OCI-LY7 (cell line): ENCODE measurements around the gene PRDM12. TPM values are rescaled to one million over a fixed set of nuclear protein-coding genes. Genes with fewer than 3 reads are reported as not detected.

ENCODE experiments used
- BruUV-seq: library from RNA; stranded (reverse); fragments of 400-500 nt; replicated peaks from 2 replicates; lab custom pipeline; 2021; lab: Mats Ljungman, UMichigan
- CTCF ChIA-PET: fragments of 300-600 bp; sonication (Branson Sonifier 250); formaldehyde crosslinking; loops from one replicate; lab custom pipeline; 2022; ENCODE audit warnings: antibody characterized with exemption; ENCODE audit not compliant: unreplicated experiment; lab: Charles Lee
- POLR2A ChIA-PET: fragments of 300-600 bp; sonication (Branson Sonifier 250); formaldehyde crosslinking; loops from one replicate; lab custom pipeline; 2022; ENCODE audit warnings: antibody characterized with exemption; lab: Charles Lee
- DNase-seq: peaks from one replicate; pipeline ENCODE4 v3.0.0-alpha.2; 2015; ENCODE audit warnings: low spot score
- H2AFZ ChIP-seq: fragments of 200-600 bp; sonication (generic), shearing (Covaris generic); 2 replicates; pipeline ENCODE4 v1.6.1; 2014; ENCODE audit warnings: mild to moderate bottlenecking, antibody characterized with exemption, low read length, moderate library complexity
- H3K27ac ChIP-seq: fragments of 200-600 bp; sonication (generic); 2 replicates; pipeline ENCODE4 v1.5.1; 2014; ENCODE audit warnings: mixed run types, low read depth, mild to moderate bottlenecking, moderate library complexity, low read length, inconsistent platforms; ENCODE audit not compliant: poor library complexity, severe bottlenecking
- H3K36me3 ChIP-seq: fragments of 200-600 bp; sonication (generic); 2 replicates; pipeline ENCODE4 v1.6.1; 2014; ENCODE audit warnings: mild to moderate bottlenecking, antibody characterized with exemption, low read length, moderate library complexity, mixed read lengths; ENCODE audit not compliant: insufficient read depth
- H3K4me1 ChIP-seq: fragments of 200-600 bp; sonication (generic); 2 replicates; pipeline ENCODE4 v1.5.1; 2014; ENCODE audit warnings: mild to moderate bottlenecking, low read length; ENCODE audit not compliant: insufficient read depth, poor library complexity, severe bottlenecking
- H3K4me2 ChIP-seq: fragments of 200-600 bp; sonication (generic); 2 replicates; pipeline ENCODE4 v1.6.1; 2014; ENCODE audit warnings: mild to moderate bottlenecking, low read length
- H3K4me3 ChIP-seq: fragments of 200-600 bp; sonication (generic); 2 replicates; pipeline ENCODE4 v1.5.1; 2014; ENCODE audit warnings: mild to moderate bottlenecking, low read depth, low read length; ENCODE audit not compliant: poor library complexity, severe bottlenecking
- H3K79me2 ChIP-seq: fragments of 200-600 bp; sonication (generic); 2 replicates; pipeline ENCODE4 v1.6.1; 2016; ENCODE audit warnings: low read depth, mild to moderate bottlenecking, low read length, moderate library complexity, mixed read lengths; ENCODE audit not compliant: insufficient read depth
- H3K9me2 ChIP-seq: fragments of 200-600 bp; sonication (generic); 2 replicates; pipeline ENCODE4 v1.6.1; 2016; ENCODE audit warnings: mild to moderate bottlenecking, low read length, mixed read lengths; ENCODE audit not compliant: insufficient read depth
- H3K9me3 ChIP-seq: fragments of 200-600 bp; sonication (generic); 2 replicates; pipeline ENCODE4 v1.6.1; 2014; ENCODE audit warnings: mild to moderate bottlenecking, mixed run types, low read length, mixed read lengths
- H4K20me1 ChIP-seq: fragments of 200-600 bp; sonication (generic); 2 replicates; pipeline ENCODE4 v1.6.1; 2014; ENCODE audit warnings: mild to moderate bottlenecking, antibody characterized with exemption, low read length, moderate library complexity, mixed read lengths; ENCODE audit not compliant: insufficient read depth
- CTCF ChIP-seq: fragments of 200-600 bp; sonication (generic); conservative IDR thresholded peaks from 2 replicates; pipeline ENCODE4 v1.5.1; 2014; ENCODE audit warnings: mild to moderate bottlenecking, antibody characterized with exemption, low read length, moderate library complexity, mixed read lengths
- EZH2phosphoT487 ChIP-seq: fragments of 200-600 bp; sonication (generic); IDR thresholded peaks from 2 replicates; pipeline ENCODE4 v1.6.1; 2018; ENCODE audit warnings: low read depth, borderline replicate concordance, mild to moderate bottlenecking, mixed run types, antibody characterized with exemption, low read length, moderate library complexity, mixed read lengths
- intact Hi-C: fragments of 100-400 bp; cut with micrococcal nuclease; formaldehyde crosslinking; loops from one replicate; pipeline ENCODE4 v1.10.0; 2022; ENCODE audit not compliant: unreplicated experiment
- total RNA-seq, 2 experiments: library from RNA; depleted of rRNA in 1 of 2; stranded (reverse); fragments of >200 nt in 1 of 2; shearing (Covaris generic) in 1 of 2; gene quantifications; 2 replicates each; pipeline ENCODE4 v1.2.3, GENCODE V29; 2014 to 2022

Gene PRDM12
- total RNA-seq, 2 experiments from 2014 or later = 0.06 TPM; not detected in 1

- peaks cover 38% of the 10 kb centered on the region for H3K36me3 ChIP-seq
- intact Hi-C loops = no loop called here
- H3K4me3 ChIP-seq = no peak overlapping the region
- no peaks in the 10 kb centered on the region for H3K4me1 ChIP-seq
- H3K4me2 ChIP-seq = no peak overlapping the region
- DNase-seq = no peak
- no peaks in the 10 kb centered on the region for H4K20me1 ChIP-seq
- no TSS peak for BruUV-seq
- H2AFZ ChIP-seq = no peak overlapping the region
- no peak overlapping the region for H3K27ac ChIP-seq
- CTCF ChIA-PET = no interaction called here
- H3K9me3 ChIP-seq = no peaks in the 10 kb centered on the region
- no peaks in the 10 kb centered on the region for H3K79me2 ChIP-seq
- POLR2A ChIA-PET = no interaction called here
- no peaks in the 10 kb centered on the region for H3K9me2 ChIP-seq
- TF ChIP-seq EZH2phosphoT487 (no peak), CTCF (no peak)
These were observed 29.6 kb upstream of the PRDM12 start for GRCh38 chr9:130634801-130635200.

- no peak for DNase-seq
- intact Hi-C loops = no loop called here
- no TSS peak for BruUV-seq
- ChIA-PET POLR2A (no interaction called here), CTCF (no interaction called here)
- no peaks in the 10 kb centered on the region for H3K9me3 ChIP-seq
- H3K27ac ChIP-seq = no peak overlapping the region
- no peaks in the 10 kb centered on the region for H3K9me2 ChIP-seq
- no peaks in the 10 kb centered on the region for H3K79me2 ChIP-seq
- no peak overlapping the region for H3K4me2 ChIP-seq
- no peak overlapping the region for H2AFZ ChIP-seq
- peaks cover 34% of the 10 kb centered on the region for H3K36me3 ChIP-seq
- TF ChIP-seq EZH2phosphoT487 = no peak
- TF ChIP-seq CTCF = no peak
- no peak overlapping the region for H3K4me3 ChIP-seq
- no peaks in the 10 kb centered on the region for H3K4me1 ChIP-seq
- H4K20me1 ChIP-seq = no peaks in the 10 kb centered on the region
These were observed 29.1 kb upstream of the PRDM12 start for GRCh38 chr9:130635306-130635705.

GRCh38 chr9:130635721-130636647, 28.4 kb upstream of the PRDM12 start:
- Histone ChIP-seq H3K27ac (no peak overlapping the region), H3K36me3 (peaks cover 28% of the 10 kb centered on the region; the same call in 1 of the 2 replicates), H3K4me1 (no peaks in the 10 kb centered on the region), H3K4me2 (no peak overlapping the region), H2AFZ (no peak overlapping the region), H3K9me2 (no peaks in the 10 kb centered on the region), H4K20me1 (no peaks in the 10 kb centered on the region), H3K4me3 (no peak overlapping the region), H3K9me3 (no peaks in the 10 kb centered on the region), H3K79me2 (no peaks in the 10 kb centered on the region)
- TF ChIP-seq CTCF (no peak), EZH2phosphoT487 (no peak)
- POLR2A ChIA-PET = interaction anchor here (0.6 kb wide), 1 partner anchor 46 kb away, joined by 4 read pairs; no protein-coding TSS in a partner anchor
- intact Hi-C loops = no loop called here
- CTCF ChIA-PET = no interaction called here
- no peak for DNase-seq
- BruUV-seq = no TSS peak
